ENCODE measurements around the gene LIPA. TPM values are rescaled to one million over a fixed set of nuclear protein-coding genes. Genes with fewer than 3 reads are reported as not detected.
"Not testable (repeated sequence)": the region's sequence is repeated elsewhere in the genome, so short reads cannot be mapped to it uniquely, and the experiment has no call there.

LIPA gene
- total and polyA plus RNA-seq, 7 donors: 7.6 to 14.2 (median 10.3) TPM

GRCh38 chr10:89201345-89202032 lies 50.1 kb downstream of the LIPA start:
- ATAC-seq: no peak
- Histone ChIP-seq H3K4me1 (no peaks in the 10 kb centered on the region), H3K36me3 (ENCODE audit: insufficient read depth in 1 of 2, low read depth in 1 of 2) (no peaks in the 10 kb centered on the region), H3K4me3 (no peak overlapping the region), H3K9me3 (no peaks in the 10 kb centered on the region), H3K27ac (no peak overlapping the region), H3K27me3 (ENCODE audit: insufficient read depth in 3 of 3, low read length in 2 of 3) (peaks cover 0 to 33% (median 6%) of the 10 kb centered on the region in 3 donors)
- whole genome bisulfite sequencing, 3 donors: 76 to 86% (median 83%) methylated on average over 7 of the region's 7 CpGs
- intact Hi-C loops (cut with DNase I): no loop called here
- DNase-seq: no peak
- no peak for TF ChIP-seq CTCF (IDR thresholded peaks at IDR 0.05)

- intact Hi-C loops (cut with DNase I): no loop called here
- H3K9me3 ChIP-seq: no peaks in the 10 kb centered on the region
- 70 to 95% (median 88%) methylated on average over 4 of the region's 4 CpGs for WGBS, 3 donors
- TF ChIP-seq CTCF (IDR thresholded peaks at IDR 0.05): no peak
- ATAC-seq (no peak), DNase-seq (no peak)
- peaks cover 0 to 4% (median 2%) of the 10 kb centered on the region in 3 donors for H3K27me3 ChIP-seq (ENCODE audit: insufficient read depth in 3 of 3, low read length in 2 of 3)
- no peak overlapping the region for H3K4me3 ChIP-seq
- no peak overlapping the region for H3K27ac ChIP-seq
- no peaks in the 10 kb centered on the region for H3K4me1 ChIP-seq
- H3K36me3 ChIP-seq (ENCODE audit: insufficient read depth in 1 of 2, low read depth in 1 of 2): no peaks in the 10 kb centered on the region
Measured at GRCh38 chr10:89197473-89197872, 54.1 kb downstream of the LIPA start.

GRCh38 chr10:89191301-89191700 lies 60.3 kb downstream of the LIPA start:
- 82 to 87% (median 86%) methylated on average over 3 of the region's 3 CpGs for WGBS, 3 donors
- H3K4me3 ChIP-seq; H3K4me1 ChIP-seq; H3K36me3 ChIP-seq (ENCODE audit: insufficient read depth in 1 of 2, low read depth in 1 of 2); ATAC-seq; H3K27me3 ChIP-seq (ENCODE audit: insufficient read depth in 3 of 3, low read length in 2 of 3); H3K9me3 ChIP-seq; DNase-seq; H3K27ac ChIP-seq; intact Hi-C loops (cut with DNase I): not testable (repeated sequence)

GRCh38 chr10:89189211-89189734 lies 62.3 kb downstream of the LIPA start:
- Histone ChIP-seq H3K4me3 (no peak overlapping the region), H3K27me3 (ENCODE audit: insufficient read depth in 3 of 3, low read length in 2 of 3) (no peaks in the 10 kb centered on the region), H3K9me3 (no peaks in the 10 kb centered on the region), H3K27ac (no peak overlapping the region), H3K4me1 (no peaks in the 10 kb centered on the region), H3K36me3 (ENCODE audit: insufficient read depth in 1 of 2, low read depth in 1 of 2) (no peaks in the 10 kb centered on the region)
- DNase-seq (no peak), ATAC-seq (no peak)
- no peak for TF ChIP-seq CTCF (IDR thresholded peaks at IDR 0.05)
- 91 to 94% (median 93%) methylated on average over 2 of the region's 2 CpGs for WGBS, 3 donors
- intact Hi-C loops (cut with DNase I): no loop called here

- DNase-seq (no peak), ATAC-seq (no peak)
- TF ChIP-seq CTCF (IDR thresholded peaks at IDR 0.05): no peak
- Histone ChIP-seq H3K9me3 (no peaks in the 10 kb centered on the region), H3K27me3 (ENCODE audit: insufficient read depth in 3 of 3, low read length in 2 of 3) (no peaks in the 10 kb centered on the region), H3K4me3 (no peak overlapping the region), H3K27ac (no peak overlapping the region), H3K4me1 (no peaks in the 10 kb centered on the region), H3K36me3 (ENCODE audit: insufficient read depth in 1 of 2, low read depth in 1 of 2) (no peaks in the 10 kb centered on the region)
- intact Hi-C loops (cut with DNase I): no loop called here
Measured at GRCh38 chr10:89185658-89186057, 65.9 kb downstream of the LIPA start.
